Loucy (cell line): ENCODE measurements around the gene MMGT1.
"Not testable (repeated sequence)": the region's sequence is repeated elsewhere in the genome, so short reads cannot be mapped to it uniquely, and the experiment has no call there.

Experiments used
- CTCF ChIP-seq: fragments of 200-600 bp; sonication (generic); conservative IDR thresholded peaks from 2 replicates; pipeline ENCODE4 v1.5.1; 2014; ENCODE audit warnings: mild to moderate bottlenecking, antibody characterized with exemption, low read length
- EZH2phosphoT487 ChIP-seq: fragments of 200-600 bp; IDR thresholded peaks from 2 replicates; pipeline ENCODE4 v1.6.1; 2018; ENCODE audit warnings: antibody characterized with exemption, mild to moderate bottlenecking, moderate library complexity, borderline replicate concordance

- not testable (repeated sequence) for TF ChIP-seq CTCF, EZH2phosphoT487
Measured at GRCh38 chrX:135920516-135920915, 53.3 kb downstream of the MMGT1 start.
